ENCODE data around the gene BCKDHA.
"Not testable (repeated sequence)": the region's sequence is repeated elsewhere in the genome, so short reads cannot be mapped to it uniquely, and the experiment has no call there.

The BCKDHA gene

GRCh38 chr19:41427647-41428480 is 30.2 kb downstream of the BCKDHA start:
- DNase-seq = no peak

DNA sequence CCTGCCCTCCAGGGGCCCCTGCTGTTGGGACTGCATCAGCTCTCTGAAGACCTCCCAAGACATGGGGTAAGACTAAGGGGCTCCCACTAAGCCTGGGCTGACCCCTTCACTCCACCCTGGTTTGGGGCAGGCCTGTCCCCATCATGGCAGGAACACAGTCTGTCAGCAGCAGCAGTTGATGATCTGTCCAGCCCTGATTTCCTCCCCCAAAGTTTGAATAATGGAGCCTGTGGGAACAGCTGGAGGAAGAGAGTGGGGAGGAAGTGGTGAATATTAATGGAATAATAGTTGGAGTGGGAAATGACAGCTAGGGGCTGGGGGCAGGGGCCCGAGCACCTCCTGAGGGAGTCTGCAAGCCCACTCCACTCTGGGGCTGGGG is 30.9 kb downstream of the BCKDHA start:
- DNase-seq = no peak

DNA sequence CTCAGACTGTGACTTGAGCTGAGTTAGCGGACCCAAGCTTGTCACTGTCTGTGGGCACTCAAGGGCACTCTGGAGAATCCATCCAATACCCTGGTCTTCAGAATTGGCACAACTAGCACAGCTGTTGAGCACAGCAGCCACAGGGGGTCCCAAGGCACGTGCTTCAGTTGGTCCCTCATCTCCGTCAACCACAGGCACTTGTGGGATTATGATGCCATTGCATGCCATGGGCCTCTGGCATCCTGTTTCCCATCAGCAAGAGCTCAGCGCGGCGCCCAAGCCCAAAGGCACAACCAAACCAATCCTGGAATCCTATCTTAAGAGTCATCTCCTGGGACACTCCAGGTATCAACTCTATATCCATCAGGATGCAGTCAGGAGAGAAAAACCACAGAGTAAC is 33.3 kb downstream of the BCKDHA start:
- DNase-seq = no peak

- DNase-seq = no peak
These were observed 34.1 kb downstream of the BCKDHA start for GRCh38 chr19:41431426-41432386.

DNA sequence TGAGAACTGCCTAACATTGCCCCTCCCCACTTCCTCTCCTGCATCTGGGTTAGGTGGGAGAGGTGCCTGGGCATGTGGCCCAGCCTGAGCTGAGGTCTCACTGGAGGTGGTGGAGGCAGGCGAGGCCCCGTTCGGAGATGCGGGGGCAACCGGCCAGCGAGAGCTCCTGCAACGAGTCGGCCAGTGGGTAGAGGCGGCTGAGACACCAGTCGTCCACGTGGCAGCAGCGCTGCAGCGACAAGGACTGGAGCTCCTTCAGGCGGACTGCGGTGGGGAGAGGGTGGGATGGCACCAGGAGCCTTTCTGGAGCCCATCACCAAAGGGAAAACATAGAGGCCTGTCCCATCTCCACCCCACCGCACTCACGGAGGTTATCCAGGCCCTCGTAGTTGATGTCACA is 35.6 kb downstream of the BCKDHA start:
- no peak for DNase-seq

DNA sequence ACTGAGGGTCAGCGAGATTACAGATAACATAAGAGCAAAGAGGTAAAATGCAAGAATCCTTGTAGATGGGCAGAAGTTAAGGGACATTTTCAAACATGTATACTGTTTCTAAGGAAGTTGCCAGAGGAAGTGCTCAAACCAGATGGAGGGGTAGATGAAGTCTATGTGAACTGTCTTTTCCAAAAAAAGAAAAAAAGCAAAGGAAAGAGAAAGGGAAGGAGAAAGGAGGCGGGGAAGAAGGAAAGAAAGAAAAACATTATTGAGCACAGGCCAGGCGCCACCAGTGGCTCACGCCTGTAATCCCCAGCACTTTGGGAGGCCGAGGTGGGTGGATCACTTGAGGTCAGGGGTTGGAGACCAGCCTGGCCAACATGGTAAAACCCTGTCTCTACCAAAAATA is 36.8 kb downstream of the BCKDHA start:
- DNase-seq = no peak

DNA sequence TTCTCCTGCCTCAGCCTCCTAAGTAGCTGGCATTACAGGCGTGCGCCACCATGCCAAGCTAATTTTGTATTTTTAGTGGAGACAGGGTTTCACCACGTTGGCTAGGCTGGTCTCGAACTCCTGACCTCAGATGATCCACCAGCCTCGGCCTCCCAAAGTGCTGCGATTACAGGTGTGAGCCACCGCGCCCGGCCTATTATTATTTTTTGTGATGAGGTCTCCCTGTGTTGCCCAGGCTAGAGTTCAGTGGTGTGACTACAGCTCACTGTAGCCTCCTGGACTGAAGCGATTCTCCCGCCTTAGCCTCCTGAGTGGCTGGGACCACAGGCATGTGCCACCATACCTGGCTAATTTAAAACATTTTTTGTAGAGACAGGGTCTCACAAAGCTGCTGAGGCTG is 37.8 kb downstream of the BCKDHA start:
- DNase-seq = not testable (repeated sequence)

DNA sequence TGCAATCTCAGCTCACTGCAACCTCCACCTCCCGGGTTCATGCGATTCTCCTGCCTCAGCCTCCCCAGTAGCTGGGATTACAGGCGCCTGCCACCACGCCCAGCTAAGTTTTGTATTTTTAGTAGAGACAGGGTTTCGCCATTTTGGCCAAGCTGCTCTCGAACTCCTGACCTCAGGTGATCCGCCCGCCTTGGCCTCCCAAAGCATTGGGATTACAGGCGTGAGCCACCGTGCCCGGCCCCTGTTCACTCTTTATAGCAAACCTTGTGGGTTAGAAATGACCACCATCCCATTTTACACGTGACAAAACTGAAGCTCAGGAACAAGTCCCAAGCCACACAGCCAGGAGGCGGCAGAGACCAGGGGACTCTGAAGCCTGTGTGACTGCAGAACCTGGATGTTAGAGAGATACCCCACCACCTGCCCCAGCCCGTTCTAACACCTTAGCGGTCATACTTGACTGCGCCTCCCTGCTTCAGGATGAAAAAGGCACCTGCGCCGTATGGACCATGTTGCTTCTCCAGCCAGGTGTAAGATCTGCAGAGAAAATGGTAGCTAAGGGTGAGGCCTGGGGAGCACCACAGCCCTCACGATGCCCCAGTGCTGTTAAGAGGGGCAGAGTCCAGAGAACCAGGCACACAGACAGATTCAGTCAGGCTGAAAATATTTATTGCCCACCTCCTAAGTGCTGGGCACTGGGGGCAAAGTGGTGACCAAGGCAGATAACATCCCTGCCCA is 38.5 kb downstream of the BCKDHA start:
- no peak for DNase-seq

DNA sequence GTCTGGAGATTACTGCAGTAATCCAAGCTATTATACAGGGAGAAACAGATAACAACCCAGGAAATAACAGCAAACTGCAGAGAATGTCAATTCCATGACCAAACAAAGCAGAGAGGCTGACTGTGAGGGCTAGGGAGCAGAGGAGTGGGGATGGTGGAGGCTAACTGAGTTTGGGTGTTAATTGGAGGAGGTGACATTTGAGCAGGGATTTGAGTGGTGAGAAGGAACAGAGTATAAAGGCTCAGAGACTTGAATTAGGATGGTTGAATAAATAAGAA is 39.0 kb downstream of the BCKDHA start:
- DNase-seq = no peak

DNA sequence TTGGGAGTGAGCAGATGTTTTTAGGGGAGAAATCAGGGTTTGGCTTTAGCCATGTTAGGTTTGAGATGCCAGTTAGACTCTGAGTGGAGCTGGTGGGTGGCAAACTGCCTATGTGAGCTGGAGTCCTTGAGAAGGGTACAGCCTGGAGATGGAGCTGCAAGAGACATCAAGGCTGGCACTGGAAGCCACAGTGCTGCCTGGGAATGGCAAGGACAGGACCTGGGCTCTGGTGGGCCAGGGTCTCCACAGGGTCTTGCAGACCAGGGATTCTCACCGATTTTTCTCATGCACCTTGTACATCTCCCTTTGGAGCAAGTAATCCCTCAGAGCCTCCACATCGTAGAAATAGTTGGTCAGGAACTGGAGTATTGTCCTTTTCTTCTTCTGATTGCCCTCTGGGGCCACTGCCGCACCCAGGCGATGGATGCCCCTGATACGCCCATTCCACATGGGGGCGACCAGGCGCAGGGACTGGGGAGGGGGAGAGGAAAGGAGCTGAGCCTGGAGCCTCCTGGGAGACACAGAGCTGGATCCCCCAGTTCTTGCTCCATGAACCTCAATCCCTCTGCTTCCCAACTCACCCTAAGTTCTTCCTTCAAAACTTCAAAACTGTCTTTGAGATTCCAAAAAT is 40.4 kb downstream of the BCKDHA start:
- DNase-seq = no peak

DNA sequence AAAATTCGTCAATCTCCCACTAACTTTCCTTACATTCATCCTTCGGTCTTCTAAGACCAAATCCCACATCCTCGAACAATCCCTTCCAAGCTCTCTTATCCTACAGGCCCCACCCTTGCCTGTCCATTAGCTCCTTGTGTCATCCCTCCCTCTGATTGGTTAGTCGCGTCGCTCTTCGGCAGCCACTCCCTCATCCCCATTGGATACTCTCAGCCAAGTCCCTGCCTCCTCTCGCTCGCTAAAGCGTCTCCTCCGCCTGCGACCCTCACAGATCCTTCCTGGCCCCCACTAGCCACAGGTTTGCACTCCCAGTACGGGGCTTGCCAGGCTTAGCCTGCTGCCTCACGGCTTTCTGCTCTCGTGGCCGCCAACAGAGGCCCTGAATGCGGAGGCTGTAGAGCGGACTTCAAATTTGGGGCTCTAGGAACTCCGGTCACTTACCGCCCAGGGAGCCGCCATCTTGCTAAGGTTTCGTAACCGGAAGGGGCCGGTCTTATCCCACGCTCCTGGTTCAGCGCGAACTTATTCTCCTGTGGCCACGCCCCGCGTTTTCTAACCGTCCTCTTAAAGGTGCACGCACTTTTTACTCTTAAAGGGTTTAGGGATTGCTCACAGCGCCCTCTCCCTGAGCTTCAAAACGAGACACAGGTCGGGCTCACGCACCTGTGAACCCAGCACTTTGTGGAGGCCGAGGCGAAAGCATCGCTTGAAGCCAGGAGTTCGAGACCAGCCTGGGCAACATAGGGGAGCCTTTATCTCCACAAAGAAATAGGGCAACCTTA is 42.0 kb downstream of the BCKDHA start, which contains the start of gene DMAC2:
DMAC2 (minus strand) TSS at position 472 of the 782 bp plus-strand sequence; CDS start at position 459, 13 bp downstream.
- DNase-seq = peak; percentile 97

DNA sequence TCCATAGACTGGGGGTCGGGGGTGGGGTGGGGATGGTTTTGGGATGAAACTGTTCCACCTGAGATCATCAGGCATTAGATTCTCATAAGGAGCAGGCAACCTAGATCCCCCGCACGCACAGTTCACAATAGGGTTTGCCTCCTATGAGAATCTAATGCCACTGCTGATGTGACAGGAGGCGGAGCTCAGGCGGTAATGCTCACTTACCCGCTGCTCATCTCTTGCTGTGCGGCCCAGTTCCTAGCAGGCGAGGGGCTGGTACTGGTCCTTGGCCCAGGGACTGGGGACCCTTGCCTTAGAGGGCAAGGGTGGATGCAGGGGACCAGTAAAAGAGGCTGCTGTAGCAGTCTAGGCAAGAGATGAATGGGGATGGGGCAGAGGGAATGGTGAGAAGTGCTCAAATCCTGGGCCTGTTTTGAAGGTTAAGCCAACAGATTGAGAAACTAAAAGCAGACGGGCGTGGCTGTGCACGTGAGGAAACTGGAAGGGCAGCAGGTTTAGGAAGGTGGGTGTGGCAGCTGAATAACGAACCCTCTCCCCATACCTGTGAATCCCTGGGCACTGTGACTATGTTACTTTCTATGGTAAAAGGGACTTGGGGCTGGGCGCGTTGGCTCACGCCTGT is 43.8 kb downstream of the BCKDHA start:
- no peak for DNase-seq

- DNase-seq = no peak
These were observed 45.1 kb downstream of the BCKDHA start, which contains the start of gene ERICH4 for GRCh38 chr19:41442473-41443355. ERICH4 (plus strand) TSS chr19:41443156; CDS start chr19:41443170, 14 bp downstream.

GRCh38 chr19:41443813-41444455 is 46.3 kb downstream of the BCKDHA start:
- no peak for DNase-seq

GRCh38 chr19:41445575-41445974 is 48.0 kb downstream of the BCKDHA start:
- DNase-seq = no peak

GRCh38 chr19:41447732-41448332 is 50.2 kb downstream of the BCKDHA start:
- no peak for DNase-seq

GRCh38 chr19:41449079-41449864 is 51.7 kb downstream of the BCKDHA start:
- DNase-seq = peak; percentile 87

DNA sequence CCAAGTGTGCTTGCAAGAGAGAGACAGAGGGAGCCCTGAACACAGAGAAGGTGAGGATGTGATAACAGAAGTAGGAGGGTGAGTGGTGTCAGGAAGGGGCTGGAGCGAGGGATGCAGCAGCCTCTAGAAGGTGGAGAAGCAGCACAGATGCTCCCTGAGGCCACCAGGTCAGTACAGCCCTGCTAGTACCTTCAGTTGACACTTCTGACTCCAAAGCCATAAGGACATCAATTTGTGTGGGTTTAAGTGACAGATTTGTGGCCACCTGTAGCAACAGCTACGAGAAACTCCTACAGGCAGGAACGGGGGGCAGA is 52.2 kb downstream of the BCKDHA start:
- no peak for DNase-seq

All from right hindlimb (tissue), 1 donor.